ENCODE measurements around the gene CREBZF. TPM values are rescaled to one million over a fixed set of nuclear protein-coding genes. Genes with fewer than 3 reads are reported as not detected.

The CREBZF gene
- total RNA-seq, 1 experiment from 2014 or later = 54.6 TPM

DNA sequence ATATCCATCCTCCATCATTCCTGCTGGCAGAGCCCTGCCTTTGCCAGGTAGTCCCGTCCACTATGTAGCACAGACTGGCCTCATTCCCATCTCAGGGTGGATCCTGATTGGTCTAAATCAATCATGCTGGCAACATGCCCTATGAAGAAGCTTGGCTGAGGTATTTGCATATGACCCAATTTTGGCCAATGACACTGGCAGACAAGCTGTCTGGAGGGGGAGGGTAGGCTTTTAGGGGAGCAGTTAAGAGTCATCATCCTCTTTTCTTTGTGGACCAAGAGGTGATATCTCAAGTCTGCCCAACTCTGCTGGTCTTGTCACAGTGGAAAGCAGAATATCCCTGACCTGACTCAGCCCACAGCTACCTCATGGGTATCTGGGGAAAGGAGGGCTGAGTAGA is 16.0 kb upstream of the CREBZF start (continued):
- TF ChIP-seq ZNF532 (CRISPR knock-in tag; IDR thresholded peaks at IDR 0.05; ENCODE audit: borderline replicate concordance) = no peak
- no peak for TF ChIP-seq ZBTB21 (CRISPR knock-in tag; IDR thresholded peaks at IDR 0.05; ENCODE audit: borderline replicate concordance)
- TF ChIP-seq JUN (CRISPR knock-in tag; IDR thresholded peaks at IDR 0.05) = no peak
- no peak for TF ChIP-seq STAT6 (CRISPR knock-in tag; conservative IDR thresholded peaks at IDR 0.05; ENCODE audit: low read depth)
- no peak for TF ChIP-seq CTCF (IDR thresholded peaks at IDR 0.05)
- no peak for TF ChIP-seq ZBTB43 (CRISPR knock-in tag; IDR thresholded peaks at IDR 0.05)

GRCh38 chr11:85679576-85679975 is 14.6 kb upstream of the CREBZF start:
- DNase-seq (ENCODE audit: low spot score) = no peak
- Mint-ChIP-seq H3K4me1 (peaks cover 11% of the 10 kb centered on the region), H3K27me3 (ENCODE audit: low read depth) (peaks cover 16% of the 10 kb centered on the region), H3K4me3 (no peak overlapping the region), H3K9me3 (no peaks in the 10 kb centered on the region), H3K36me3 (no peaks in the 10 kb centered on the region), H3K27ac (no peak overlapping the region)
- ATAC-seq = no peak
- ChIA-PET POLR2A (no interaction called here), CTCF (interaction anchor here (0.8 kb wide), 2 partner anchors 16 to 176 kb away, joined by 3 read pairs; partner anchors contain the start of gene CCDC83)
- TF ChIP-seq CREM (CRISPR knock-in tag; IDR thresholded peaks at IDR 0.05) (no peak), GABPB1 (CRISPR knock-in tag; IDR thresholded peaks at IDR 0.05) (no peak), GTF2I (CRISPR knock-in tag; conservative IDR thresholded peaks at IDR 0.05) (no peak)

DNA sequence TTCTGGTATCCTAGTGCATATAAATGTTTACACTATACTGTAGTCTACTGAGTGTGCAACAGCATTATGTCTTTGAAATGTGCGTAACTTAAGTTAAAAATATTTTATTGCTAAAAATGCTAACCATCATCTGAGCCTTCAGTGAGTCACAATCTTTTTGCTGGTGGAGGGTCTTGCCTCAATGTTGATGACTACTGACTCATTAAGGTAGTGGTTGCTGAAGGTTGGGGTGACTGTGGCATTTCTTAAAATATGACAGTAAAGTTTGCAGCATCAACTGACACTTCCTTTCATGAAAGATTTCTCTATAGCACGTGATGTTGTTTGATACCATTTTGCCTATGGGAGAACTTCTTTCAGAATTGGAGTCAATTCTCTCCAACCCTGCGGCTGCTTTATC is 8.5 kb upstream of the CREBZF start:
- DNase-seq (ENCODE audit: low spot score) (no peak), ATAC-seq (no peak)
- H3K36me3 Mint-ChIP-seq = peaks cover 14% of the 10 kb centered on the region
- H3K27me3 Mint-ChIP-seq (ENCODE audit: low read depth) = peaks cover 61% of the 10 kb centered on the region
- no peak overlapping the region for H3K4me3 Mint-ChIP-seq
- H3K27ac Mint-ChIP-seq = no peak overlapping the region
- POLR2A ChIA-PET = no interaction called here
- TF ChIP-seq ZNF671 (CRISPR knock-in tag; IDR thresholded peaks at IDR 0.05) = no peak
- TF ChIP-seq ATF6 (CRISPR knock-in tag; IDR thresholded peaks at IDR 0.05) = no peak
- no peak for TF ChIP-seq SMAD4 (CRISPR knock-in tag; IDR thresholded peaks at IDR 0.05)
- TF ChIP-seq, protein P1, sequence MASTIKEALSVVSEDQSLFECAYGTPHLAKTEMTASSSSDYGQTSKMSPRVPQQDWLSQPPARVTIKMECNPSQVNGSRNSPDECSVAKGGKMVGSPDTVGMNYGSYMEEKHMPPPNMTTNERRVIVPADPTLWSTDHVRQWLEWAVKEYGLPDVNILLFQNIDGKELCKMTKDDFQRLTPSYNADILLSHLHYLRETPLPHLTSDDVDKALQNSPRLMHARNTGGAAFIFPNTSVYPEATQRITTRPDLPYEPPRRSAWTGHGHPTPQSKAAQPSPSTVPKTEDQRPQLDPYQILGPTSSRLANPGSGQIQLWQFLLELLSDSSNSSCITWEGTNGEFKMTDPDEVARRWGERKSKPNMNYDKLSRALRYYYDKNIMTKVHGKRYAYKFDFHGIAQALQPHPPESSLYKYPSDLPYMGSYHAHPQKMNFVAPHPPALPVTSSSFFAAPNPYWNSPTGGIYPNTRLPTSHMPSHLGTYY (CRISPR knock-in tag; IDR thresholded peaks at IDR 0.05) = no peak
- no peak for TF ChIP-seq ETV6 (CRISPR knock-in tag; IDR thresholded peaks at IDR 0.05)
- H3K9me3 Mint-ChIP-seq = peaks cover 34% of the 10 kb centered on the region
- CTCF ChIA-PET = no interaction called here
- H3K4me1 Mint-ChIP-seq = peaks cover 4% of the 10 kb centered on the region; the same call in 1 of the 2 replicates
